ENCODE data around the gene NPHP3. TPM values are rescaled to one million over a fixed set of nuclear protein-coding genes. Genes with fewer than 3 reads are reported as not detected.

NPHP3 gene
- total RNA-seq, 4 donors from 2014 or later: 22.7 to 31.1 (median 26.4) TPM

DNA sequence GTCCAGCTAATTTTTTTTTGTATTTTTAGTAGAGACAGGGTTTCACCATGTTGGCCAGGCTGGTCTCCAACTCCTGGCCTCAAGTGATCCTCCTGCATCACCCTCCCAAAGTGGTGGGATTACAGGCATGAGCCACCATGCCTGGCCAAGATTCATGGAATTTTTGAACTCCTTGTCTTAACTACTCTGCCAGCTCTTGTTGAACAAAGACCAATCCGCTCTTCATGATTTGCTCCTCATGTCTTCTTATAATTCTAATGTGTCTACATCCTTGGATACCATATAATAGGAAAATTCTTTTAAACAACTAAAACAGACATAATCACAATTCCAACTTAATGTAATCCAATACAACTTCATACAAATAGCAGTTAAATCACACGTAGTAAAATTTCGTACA, 40.8 kb downstream of the NPHP3 start:
- H3K27me3 ChIP-seq: no peaks in the 10 kb centered on the region
- WGBS: 98% methylated on average over 3 of the region's 3 CpGs
- no peak for TF ChIP-seq POLR2A (IDR thresholded peaks at IDR 0.05; ENCODE audit: low read depth)
- no peak for TF ChIP-seq EP300 (IDR thresholded peaks at IDR 0.05)
- TF ChIP-seq, protein P1, sequence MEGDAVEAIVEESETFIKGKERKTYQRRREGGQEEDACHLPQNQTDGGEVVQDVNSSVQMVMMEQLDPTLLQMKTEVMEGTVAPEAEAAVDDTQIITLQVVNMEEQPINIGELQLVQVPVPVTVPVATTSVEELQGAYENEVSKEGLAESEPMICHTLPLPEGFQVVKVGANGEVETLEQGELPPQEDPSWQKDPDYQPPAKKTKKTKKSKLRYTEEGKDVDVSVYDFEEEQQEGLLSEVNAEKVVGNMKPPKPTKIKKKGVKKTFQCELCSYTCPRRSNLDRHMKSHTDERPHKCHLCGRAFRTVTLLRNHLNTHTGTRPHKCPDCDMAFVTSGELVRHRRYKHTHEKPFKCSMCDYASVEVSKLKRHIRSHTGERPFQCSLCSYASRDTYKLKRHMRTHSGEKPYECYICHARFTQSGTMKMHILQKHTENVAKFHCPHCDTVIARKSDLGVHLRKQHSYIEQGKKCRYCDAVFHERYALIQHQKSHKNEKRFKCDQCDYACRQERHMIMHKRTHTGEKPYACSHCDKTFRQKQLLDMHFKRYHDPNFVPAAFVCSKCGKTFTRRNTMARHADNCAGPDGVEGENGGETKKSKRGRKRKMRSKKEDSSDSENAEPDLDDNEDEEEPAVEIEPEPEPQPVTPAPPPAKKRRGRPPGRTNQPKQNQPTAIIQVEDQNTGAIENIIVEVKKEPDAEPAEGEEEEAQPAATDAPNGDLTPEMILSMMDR (IDR thresholded peaks at IDR 0.05): no peak
- no peak for TF ChIP-seq POLR2AphosphoS5 (IDR thresholded peaks at IDR 0.05)
- no peaks in the 10 kb centered on the region for H3K9me3 ChIP-seq
- peaks cover 26 to 98% (median 75%) of the 10 kb centered on the region in 4 donors for H3K36me3 ChIP-seq
- no peak for DNase-seq (ENCODE audit: extremely low spot score)
- H3K27ac ChIP-seq (replicated peaks in 1 of 4): peak overlapping the region in 1 of 4 donors; percentile 10
- H3K4me1 ChIP-seq: peaks cover 0 to 5% (median 0%) of the 10 kb centered on the region in 4 donors
- no peak overlapping the region for H3K4me3 ChIP-seq
- intact Hi-C loops (cut with DNase I): no loop called here

DNA sequence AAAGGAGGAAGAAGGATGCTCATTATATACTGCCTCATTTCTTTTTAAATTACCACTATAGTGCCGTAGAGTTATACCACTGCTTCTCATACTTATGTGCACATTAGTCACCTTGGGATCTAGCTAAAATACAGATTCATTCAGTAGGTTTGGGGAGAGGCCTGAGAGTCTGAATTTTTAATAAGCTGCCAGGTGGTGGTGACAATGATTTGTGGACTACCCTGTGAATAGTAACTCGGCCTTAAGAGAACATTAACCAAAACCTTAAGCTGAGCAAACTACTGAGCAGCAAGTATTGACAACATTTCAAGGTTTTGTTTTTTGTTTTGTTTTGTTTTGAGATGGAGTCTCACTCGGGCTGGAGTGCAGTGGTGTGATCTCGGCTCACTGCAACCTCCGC, 42.3 kb downstream of the NPHP3 start:
- H3K27me3 ChIP-seq: no peaks in the 10 kb centered on the region
- peaks cover 22 to 98% (median 77%) of the 10 kb centered on the region in 4 donors for H3K36me3 ChIP-seq
- H3K9me3 ChIP-seq: no peaks in the 10 kb centered on the region
- TF ChIP-seq EP300 (IDR thresholded peaks at IDR 0.05) (no peak), POLR2AphosphoS5 (IDR thresholded peaks at IDR 0.05) (no peak), POLR2A (IDR thresholded peaks at IDR 0.05; ENCODE audit: low read depth) (no peak)
- TF ChIP-seq, protein P1 (IDR thresholded peaks at IDR 0.05): no peak
- intact Hi-C loops (cut with DNase I): no loop called here
- DNase-seq (ENCODE audit: extremely low spot score): no peak
- H3K4me1 ChIP-seq: peaks cover 0 to 5% (median 0%) of the 10 kb centered on the region in 4 donors
- H3K4me3 ChIP-seq: no peak overlapping the region
- 94% methylated on average over 5 of the region's 5 CpGs for WGBS
- peak overlapping the region in 2 of 4 donors; percentile 8 to 31 for H3K27ac ChIP-seq (replicated peaks in 1 of 4)

DNA sequence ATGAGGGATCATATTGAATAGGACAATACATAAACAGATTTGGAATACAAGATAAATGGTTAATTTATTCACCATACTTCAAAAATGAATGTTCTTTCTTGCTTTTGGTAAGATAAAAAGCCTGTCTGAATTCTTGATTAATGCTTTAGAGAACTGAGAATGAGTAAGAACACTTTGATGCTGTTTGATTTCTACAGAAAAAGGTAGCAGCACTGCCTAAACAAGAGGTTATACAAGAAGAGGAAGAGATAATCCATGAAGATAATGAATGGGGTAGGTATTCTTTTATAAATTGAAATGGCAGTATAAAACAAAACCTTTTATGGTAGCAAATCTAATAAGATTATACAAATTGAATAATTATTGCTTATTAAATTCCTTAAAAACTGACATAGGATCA, 46.8 kb downstream of the NPHP3 start:
- intact Hi-C loops (cut with DNase I): no loop called here
- Histone ChIP-seq H3K9me3 (no peaks in the 10 kb centered on the region), H3K36me3 (peaks cover 15 to 96% (median 73%) of the 10 kb centered on the region in 4 donors), H3K4me1 (peaks cover 0 to 5% (median 0%) of the 10 kb centered on the region in 4 donors), H3K4me3 (no peak overlapping the region), H3K27ac (replicated peaks in 1 of 4) (no peak overlapping the region), H3K27me3 (no peaks in the 10 kb centered on the region)
- TF ChIP-seq POLR2A (IDR thresholded peaks at IDR 0.05; ENCODE audit: low read depth) (no peak), POLR2AphosphoS5 (IDR thresholded peaks at IDR 0.05) (no peak), EP300 (IDR thresholded peaks at IDR 0.05) (no peak)
- TF ChIP-seq, protein P1 (IDR thresholded peaks at IDR 0.05): no peak
- no peak for DNase-seq (ENCODE audit: extremely low spot score)

DNA sequence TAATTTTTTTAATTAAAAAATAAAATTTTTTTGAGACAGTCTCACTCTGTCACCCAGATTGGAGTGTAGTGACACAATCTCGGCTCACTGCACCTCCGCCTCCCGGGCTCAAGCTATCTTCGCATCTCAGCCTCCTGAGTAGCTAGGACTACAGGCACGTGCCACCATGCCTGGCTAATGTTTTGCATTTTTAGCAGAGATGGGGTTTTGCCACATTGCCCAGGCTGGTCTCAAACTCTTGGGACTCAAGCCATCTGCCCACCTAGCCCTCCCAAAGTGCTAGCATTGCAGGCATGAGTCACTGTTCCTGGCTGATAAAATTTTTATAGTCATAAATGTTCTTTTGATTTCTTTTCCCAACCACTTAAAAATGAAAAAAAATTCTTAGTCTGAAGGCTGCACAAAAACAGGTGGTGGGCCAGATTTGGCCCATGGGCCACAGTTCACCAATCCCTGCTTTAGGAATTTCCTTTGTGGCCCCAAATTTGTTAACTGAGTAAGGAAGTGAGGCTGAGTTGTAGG, 52.9 kb downstream of the NPHP3 start:
- no peaks in the 10 kb centered on the region for H3K9me3 ChIP-seq
- no peak for DNase-seq (ENCODE audit: extremely low spot score)
- H3K27ac ChIP-seq (replicated peaks in 1 of 4): no peak overlapping the region
- no peak overlapping the region for H3K4me3 ChIP-seq
- no peaks in the 10 kb centered on the region for H3K27me3 ChIP-seq
- H3K4me1 ChIP-seq: peaks cover 0 to 9% (median 4%) of the 10 kb centered on the region in 4 donors
- TF ChIP-seq POLR2A (IDR thresholded peaks at IDR 0.05; ENCODE audit: low read depth): no peak
- intact Hi-C loops (cut with DNase I): no loop called here
- peaks cover 0 to 54% (median 25%) of the 10 kb centered on the region in 4 donors for H3K36me3 ChIP-seq
- WGBS: 95% methylated on average over 5 of the region's 5 CpGs

DNA sequence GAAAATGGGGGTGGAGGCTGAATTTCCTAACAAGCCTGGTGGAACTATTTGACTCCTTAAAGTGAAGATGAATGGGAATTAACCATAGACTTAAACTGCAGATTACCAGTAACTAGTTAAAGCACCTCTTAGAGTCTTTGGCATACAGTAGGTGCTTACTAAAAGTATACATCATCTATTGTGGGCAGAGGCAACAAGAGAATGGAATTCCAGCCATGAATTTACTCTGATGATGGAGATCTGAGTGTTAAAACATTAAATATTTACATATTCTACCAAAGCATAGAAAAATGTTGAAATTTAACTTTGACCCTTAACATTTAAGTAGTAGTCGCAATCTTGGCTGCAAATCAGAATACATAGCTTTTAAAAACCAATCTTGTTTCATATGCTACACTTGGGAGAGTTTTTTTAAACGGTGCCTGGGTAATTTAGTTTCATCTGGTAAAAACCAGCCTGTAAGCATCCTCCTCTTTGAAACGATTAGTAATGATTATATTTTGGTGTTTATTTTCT, 56.9 kb downstream of the NPHP3 start:
- H3K27ac ChIP-seq (replicated peaks in 1 of 4): no peak overlapping the region
- DNase-seq (ENCODE audit: extremely low spot score): no peak
- TF ChIP-seq POLR2AphosphoS5 (IDR thresholded peaks at IDR 0.05): no peak
- TF ChIP-seq, protein P1 (IDR thresholded peaks at IDR 0.05): no peak
- TF ChIP-seq EP300 (IDR thresholded peaks at IDR 0.05): no peak
- no peak for TF ChIP-seq POLR2A (IDR thresholded peaks at IDR 0.05; ENCODE audit: low read depth)
- no peak overlapping the region for H3K4me3 ChIP-seq
- peaks cover 0 to 18% (median 0%) of the 10 kb centered on the region in 4 donors for H3K36me3 ChIP-seq
- peaks cover 28 to 34% (median 32%) of the 10 kb centered on the region in 4 donors for H3K4me1 ChIP-seq
- 50% methylated on average over 3 of the region's 3 CpGs for WGBS
- no peaks in the 10 kb centered on the region for H3K9me3 ChIP-seq
- intact Hi-C loops (cut with DNase I): no loop called here
- H3K27me3 ChIP-seq: no peaks in the 10 kb centered on the region

Data from esophagus muscularis mucosa (tissue), 4 donors.